Transverse colon (tissue), 3 donors: ENCODE results near the gene ZNF445.
"Not testable (repeated sequence)": the region's sequence is repeated elsewhere in the genome, so short reads cannot be mapped to it uniquely, and the experiment has no call there.

Experiments
- POLR2A ChIP-seq: fragments of 450-650 bp; IDR thresholded peaks from one replicate; pipeline ENCODE4 v1.6.1; 2016; ENCODE audit warnings: antibody characterized with exemption, mild to moderate bottlenecking, moderate library complexity
- TF ChIP-seq, protein P1 (sequence below), 5 experiments: fragments of 200-600 bp in 3 of 5; fragments of 450-650 bp in 2 of 5; sonication (generic) in 3 of 5; IDR thresholded peaks; 1 replicate in 2 of 5; 2 replicates in 3 of 5; pipeline ENCODE4 v1.5.1; 2016 to 2017; ENCODE audit warnings: antibody characterized with exemption in 5 of 5, inconsistent platforms in 3 of 5, mild to moderate bottlenecking in 2 of 5, moderate library complexity in 1 of 5

DNA sequence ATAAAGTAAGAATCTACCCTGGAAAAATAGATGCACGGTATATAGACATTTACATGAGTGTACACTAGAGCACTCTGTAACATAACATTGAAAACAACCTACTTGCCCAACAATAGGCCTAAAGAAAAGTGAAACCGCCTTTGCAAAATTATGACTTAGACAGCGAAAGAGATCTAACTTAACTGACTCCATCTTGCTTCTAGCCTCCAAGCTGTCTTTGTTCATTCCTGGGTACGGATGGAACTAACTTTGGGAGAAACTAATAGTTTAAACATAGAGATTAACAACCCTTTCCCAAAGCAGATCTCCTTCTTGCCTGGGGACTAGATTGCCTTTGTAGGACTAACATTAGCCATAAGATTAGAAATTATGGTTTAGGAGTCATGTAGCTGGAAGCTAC is 17.4 kb downstream of the ZNF445 start:
- not testable (repeated sequence) for TF ChIP-seq POLR2A
- TF ChIP-seq, protein P1, sequence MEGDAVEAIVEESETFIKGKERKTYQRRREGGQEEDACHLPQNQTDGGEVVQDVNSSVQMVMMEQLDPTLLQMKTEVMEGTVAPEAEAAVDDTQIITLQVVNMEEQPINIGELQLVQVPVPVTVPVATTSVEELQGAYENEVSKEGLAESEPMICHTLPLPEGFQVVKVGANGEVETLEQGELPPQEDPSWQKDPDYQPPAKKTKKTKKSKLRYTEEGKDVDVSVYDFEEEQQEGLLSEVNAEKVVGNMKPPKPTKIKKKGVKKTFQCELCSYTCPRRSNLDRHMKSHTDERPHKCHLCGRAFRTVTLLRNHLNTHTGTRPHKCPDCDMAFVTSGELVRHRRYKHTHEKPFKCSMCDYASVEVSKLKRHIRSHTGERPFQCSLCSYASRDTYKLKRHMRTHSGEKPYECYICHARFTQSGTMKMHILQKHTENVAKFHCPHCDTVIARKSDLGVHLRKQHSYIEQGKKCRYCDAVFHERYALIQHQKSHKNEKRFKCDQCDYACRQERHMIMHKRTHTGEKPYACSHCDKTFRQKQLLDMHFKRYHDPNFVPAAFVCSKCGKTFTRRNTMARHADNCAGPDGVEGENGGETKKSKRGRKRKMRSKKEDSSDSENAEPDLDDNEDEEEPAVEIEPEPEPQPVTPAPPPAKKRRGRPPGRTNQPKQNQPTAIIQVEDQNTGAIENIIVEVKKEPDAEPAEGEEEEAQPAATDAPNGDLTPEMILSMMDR (IDR thresholded peaks at IDR 0.05) = not testable (repeated sequence)
